Heart left ventricle (tissue), 16 donors: ENCODE data around the gene SLC12A8. TPM values are rescaled to one million over a fixed set of nuclear protein-coding genes. Genes with fewer than 3 reads are reported as not detected.

Experiments
- ATAC-seq, 4 donors: fragments of 200-7000 bp; cut with Tn5 transposase; one replicate each; pipeline ENCODE4 v1.9.1; 2020 to 2022; ENCODE audit warnings: moderate library complexity in 4 of 4, mild to moderate bottlenecking in 3 of 4, moderate number of reproducible peaks in 1 of 4
- DNase-seq, 5 donors: peaks; one replicate each; pipeline ENCODE4 v3.0.0-alpha.2; 2020
- H3K27ac ChIP-seq, 12 donors: fragments of 200-600 bp; sonication (generic) in 4 of 12; one replicate each; pipeline versions ENCODE4 v1.5.0 to v1.8.0; 2016 to 2022; ENCODE audit warnings: mild to moderate bottlenecking in 2 of 12
- H3K27me3 ChIP-seq, 9 donors: fragments of 200-600 bp; sonication (generic) in 2 of 9; one replicate each; pipeline versions ENCODE4 v1.5.1 to v1.8.0; 2016 to 2022; ENCODE audit warnings: mild to moderate bottlenecking in 3 of 9
- H3K36me3 ChIP-seq, 9 donors: fragments of 200-600 bp; sonication (generic) in 2 of 9; one replicate each; pipeline versions ENCODE4 v1.5.0 to v1.8.0; 2018 to 2022; ENCODE audit warnings: mild to moderate bottlenecking in 2 of 9
- H3K4me1 ChIP-seq, 12 donors: fragments of 200-600 bp; sonication (generic) in 4 of 12; one replicate each; pipeline versions ENCODE4 v1.5.0 to v1.8.0; 2016 to 2022; ENCODE audit warnings: mild to moderate bottlenecking in 3 of 12
- H3K4me3 ChIP-seq, 12 donors: fragments of 200-600 bp; sonication (generic) in 4 of 12; one replicate each; pipeline versions ENCODE4 v1.5.0 to v1.8.0; 2017 to 2022; ENCODE audit warnings: mild to moderate bottlenecking in 9 of 12, moderate library complexity in 4 of 12
- H3K9me3 ChIP-seq, 12 donors: fragments of 200-600 bp; sonication (generic) in 4 of 12; one replicate each; pipeline versions ENCODE4 v1.5.0 to v1.8.0; 2016 to 2022; ENCODE audit warnings: mild to moderate bottlenecking in 1 of 12
- CTCF ChIP-seq, 12 donors: fragments of 200-600 bp; sonication (generic) in 4 of 12; IDR thresholded peaks; one replicate each; pipeline versions ENCODE4 v1.5.0 to v1.8.0; 2018 to 2022; ENCODE audit warnings: antibody characterized with exemption in 12 of 12, mild to moderate bottlenecking in 5 of 12
- POLR2A ChIP-seq, 2 donors: fragments of 450-650 bp; IDR thresholded peaks; one replicate each; pipeline ENCODE4 v1.6.1; 2017; ENCODE audit warnings: antibody characterized with exemption in 2 of 2, mild to moderate bottlenecking in 2 of 2, moderate library complexity in 2 of 2
- WGBS, 4 donors: extraction: QIAGEN DNeasy Blood & Tissue Kit in 2 of 4; methylation state at CpG; one replicate each; pipeline versions ENCODE4 v1.1.5 to v1.1.7; 2013 to 2018; 5-methylcytosine and 5-hydroxymethylcytosine counted together
- intact Hi-C, 10 donors: fragments of 100-400 bp; cut with DNase I; formaldehyde crosslinking; loops; one replicate each; pipeline versions ENCODE4 v1.11.1 to v1.14.2; 2022
- polyA plus RNA-seq, 2 donors: library from polyadenylated mRNA; stranded (reverse); fragments of 200-250 nt; gene quantifications; one replicate each; pipeline ENCODE4 v1.2.3, GENCODE V29; 2013
- total RNA-seq, 9 donors: library from RNA; depleted of rRNA in 2 of 9; stranded (reverse); fragments of >200 nt in 2 of 9; fragmentation: NEBNext Ultra II Directional in 3 of 9; extraction: Animal tissue kit (Norgen Biotek cat#: 25700) in 3 of 9; gene quantifications; one replicate each; pipeline versions ENCODE4 v1.1.0 to v1.2.4, GENCODE V29; 2016 to 2023
- donor health status: ischemic (EF 13 %, LVEDD 7.1; RV severe dilation, severe dysfunction).
- donor health status: healthy with polysubstance abuse.
- donor health status: DM: no; HTN: yes; CAD: no.
- donor health status: DM: no; HTN: no; CAD: no.
- donor health status: ischemic (EF 25% LVEDD 6.9; RV normal size, moderate dysfunction).
- donor health status: ischemic (EF 25% LVEDD 5.7; RV mildly dilated, moderate dysfunction).
- donor health status: healthy.
- donor health status: DM: yes; HTN: yes; CAD: no.
- donor health status: ischemic (EF 35%, LVEDD 5.7; RV mildly dilated, moderate dysfunction).
- donor health status: nonischemic (EF 11% LVEDD 7.7; RV severe dilation, severe dysfunction).
- donor health status: DM: yes; HTN: yes; CAD: no.
- donor health status: PGD.
- donor health status: ischemic (EF 29% LVEDD 5.4; RV normal size, mild dysfunction).
- donor health status: nonischemic (EF 23%, LVEDD 6.1; RV moderate dilation, normal function).

SLC12A8 gene
- total and polyA plus RNA-seq, 11 donors = 0.09 to 1.9 (median 0.68) TPM; not detected in 3

GRCh38 chr3:125157183-125157582 is 55.4 kb downstream of the SLC12A8 start:
- Histone ChIP-seq H3K27ac (no peak overlapping the region), H3K4me1 (peaks cover 7 to 36% (median 16%) of the 10 kb centered on the region in 12 donors), H3K4me3 (no peak overlapping the region), H3K9me3 (no peaks in the 10 kb centered on the region), H3K27me3 (no peaks in the 10 kb centered on the region), H3K36me3 (no peaks in the 10 kb centered on the region)
- TF ChIP-seq POLR2A (IDR thresholded peaks at IDR 0.05) (no peak), CTCF (IDR thresholded peaks at IDR 0.05) (no peak)
- ATAC-seq (no peak), DNase-seq (no peak)
- intact Hi-C loops = loop anchor here in 1 of 10 donors (10.0 kb wide), 1 partner anchor 112 kb away; no protein-coding TSS in a partner anchor
- 58 to 67% (median 64%) methylated on average over 3 of the region's 3 CpGs for WGBS, 4 donors

GRCh38 chr3:125156456-125156855 is 56.1 kb downstream of the SLC12A8 start:
- WGBS, 4 donors = 88 to 94% (median 91%) methylated on average over 7 of the region's 7 CpGs
- intact Hi-C loops = loop anchor here in 1 of 10 donors (10.0 kb wide), 1 partner anchor 112 kb away; no protein-coding TSS in a partner anchor
- Histone ChIP-seq H3K9me3 (no peaks in the 10 kb centered on the region), H3K4me3 (no peak overlapping the region), H3K27ac (peak overlapping the region in 1 of 12 donors; percentile 79), H3K27me3 (no peaks in the 10 kb centered on the region), H3K4me1 (peaks cover 7 to 35% (median 17%) of the 10 kb centered on the region in 12 donors), H3K36me3 (no peaks in the 10 kb centered on the region)
- TF ChIP-seq CTCF (IDR thresholded peaks at IDR 0.05) = no peak
- TF ChIP-seq POLR2A (IDR thresholded peaks at IDR 0.05) = no peak
- ATAC-seq (no peak), DNase-seq (no peak)

GRCh38 chr3:125154800-125155269 is 57.7 kb downstream of the SLC12A8 start:
- no peaks in the 10 kb centered on the region for H3K27me3 ChIP-seq
- peak overlapping the region in 1 of 12 donors; percentile 67 for H3K27ac ChIP-seq
- intact Hi-C loops = loop anchor here in 1 of 10 donors (10.0 kb wide), 1 partner anchor 110 kb away; no protein-coding TSS in a partner anchor
- peaks cover 0 to 35% (median 11%) of the 10 kb centered on the region in 12 donors for H3K4me1 ChIP-seq
- H3K9me3 ChIP-seq = no peaks in the 10 kb centered on the region
- 76 to 82% (median 79%) methylated on average over 17 of the region's 17 CpGs for WGBS, 4 donors
- peak in 2 of 4 donors; percentile 45 to 51 for ATAC-seq
- DNase-seq = no peak
- TF ChIP-seq POLR2A (IDR thresholded peaks at IDR 0.05) (no peak), CTCF (IDR thresholded peaks at IDR 0.05) (no peak)
- peak overlapping the region in 1 of 12 donors; percentile 15 for H3K4me3 ChIP-seq
- H3K36me3 ChIP-seq = no peaks in the 10 kb centered on the region

- DNase-seq = no peak
- TF ChIP-seq POLR2A (IDR thresholded peaks at IDR 0.05) (no peak), CTCF (IDR thresholded peaks at IDR 0.05) (no peak)
- no peak overlapping the region for H3K4me3 ChIP-seq
- H3K36me3 ChIP-seq = no peaks in the 10 kb centered on the region
- no peak overlapping the region for H3K27ac ChIP-seq
- no peaks in the 10 kb centered on the region for H3K27me3 ChIP-seq
- peaks cover 0 to 42% (median 13%) of the 10 kb centered on the region in 12 donors for H3K4me1 ChIP-seq
- ATAC-seq = no peak
- no peaks in the 10 kb centered on the region for H3K9me3 ChIP-seq
- WGBS, 4 donors = 80 to 91% (median 85%) methylated on average over 3 of the region's 3 CpGs
- intact Hi-C loops = loop anchor here in 1 of 10 donors (10.0 kb wide), 1 partner anchor 109 kb away; no protein-coding TSS in a partner anchor
These were observed 58.4 kb downstream of the SLC12A8 start for GRCh38 chr3:125154110-125154509.
